GM18870 (cell line): ENCODE measurements around the gene CTIF.

Experiments
- ATAC-seq: cut with Tn5 transposase; IDR thresholded peaks from one replicate; pipeline ENCODE4 v1.9.1; 2021; ENCODE audit warnings: moderate library complexity; ENCODE audit not compliant: unreplicated experiment

Gene CTIF

GRCh38 chr18:48550101-48550729, 11.4 kb downstream of the CTIF start:
- ATAC-seq, result no peak

- ATAC-seq, result no peak
Measured at GRCh38 chr18:48551100-48551499, 12.3 kb downstream of the CTIF start.

GRCh38 chr18:48552130-48552529, 13.3 kb downstream of the CTIF start:
- no peak for ATAC-seq

GRCh38 chr18:48553236-48553635, 14.4 kb downstream of the CTIF start:
- ATAC-seq, result no peak

- no peak for ATAC-seq
Measured at GRCh38 chr18:48554610-48555400, 16.0 kb downstream of the CTIF start.

- no peak for ATAC-seq
Measured at GRCh38 chr18:48555465-48555995, 16.7 kb downstream of the CTIF start.

GRCh38 chr18:48557640-48558174, 18.9 kb downstream of the CTIF start:
- no peak for ATAC-seq

GRCh38 chr18:48558248-48558647, 19.4 kb downstream of the CTIF start:
- ATAC-seq, result no peak

- ATAC-seq, result no peak
Measured at GRCh38 chr18:48560491-48560890, 21.7 kb downstream of the CTIF start.

- ATAC-seq, result no peak
Measured at GRCh38 chr18:48562075-48562474, 23.2 kb downstream of the CTIF start.

- no peak for ATAC-seq
Measured at GRCh38 chr18:48563027-48563426, 24.2 kb downstream of the CTIF start.

GRCh38 chr18:48564139-48564538, 25.3 kb downstream of the CTIF start:
- ATAC-seq, result no peak

GRCh38 chr18:48565105-48565504, 26.3 kb downstream of the CTIF start:
- ATAC-seq, result no peak

GRCh38 chr18:48566589-48566988, 27.8 kb downstream of the CTIF start:
- ATAC-seq, result no peak

GRCh38 chr18:48567388-48567787, 28.6 kb downstream of the CTIF start:
- ATAC-seq, result no peak

GRCh38 chr18:48569139-48569914, 30.5 kb downstream of the CTIF start:
- ATAC-seq, result no peak

- ATAC-seq, result no peak
Measured at GRCh38 chr18:48569915-48570264, 31.1 kb downstream of the CTIF start.

- no peak for ATAC-seq
Measured at GRCh38 chr18:48570313-48570712, 31.5 kb downstream of the CTIF start.

- no peak for ATAC-seq
Measured at GRCh38 chr18:48571639-48572384, 33.0 kb downstream of the CTIF start.

GRCh38 chr18:48572402-48573126, 33.7 kb downstream of the CTIF start:
- ATAC-seq, result no peak
